ENCODE measurements around the gene ALDOA.

The ALDOA gene

DNA sequence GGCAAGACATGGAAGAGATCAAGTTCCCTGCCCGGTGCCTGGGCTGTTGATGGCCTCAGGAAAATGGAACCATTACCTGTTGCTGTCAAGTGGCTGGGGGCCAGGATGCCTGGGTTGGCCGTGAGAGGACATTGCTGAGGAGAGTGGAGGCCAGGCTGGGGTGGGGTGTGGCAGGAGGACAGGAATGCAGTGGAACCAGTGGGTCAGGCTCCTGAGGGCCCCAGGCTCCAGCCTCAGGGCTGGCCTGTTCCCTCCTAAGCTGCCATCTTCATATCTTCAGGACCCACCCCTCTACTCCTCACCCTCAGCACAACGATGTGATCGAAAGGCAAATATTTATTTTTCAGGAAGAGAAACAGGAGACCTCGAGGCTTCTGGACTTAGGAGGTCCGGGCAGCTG lies 38.9 kb downstream of the ALDOA start:
- TF ChIP-seq, protein P1, sequence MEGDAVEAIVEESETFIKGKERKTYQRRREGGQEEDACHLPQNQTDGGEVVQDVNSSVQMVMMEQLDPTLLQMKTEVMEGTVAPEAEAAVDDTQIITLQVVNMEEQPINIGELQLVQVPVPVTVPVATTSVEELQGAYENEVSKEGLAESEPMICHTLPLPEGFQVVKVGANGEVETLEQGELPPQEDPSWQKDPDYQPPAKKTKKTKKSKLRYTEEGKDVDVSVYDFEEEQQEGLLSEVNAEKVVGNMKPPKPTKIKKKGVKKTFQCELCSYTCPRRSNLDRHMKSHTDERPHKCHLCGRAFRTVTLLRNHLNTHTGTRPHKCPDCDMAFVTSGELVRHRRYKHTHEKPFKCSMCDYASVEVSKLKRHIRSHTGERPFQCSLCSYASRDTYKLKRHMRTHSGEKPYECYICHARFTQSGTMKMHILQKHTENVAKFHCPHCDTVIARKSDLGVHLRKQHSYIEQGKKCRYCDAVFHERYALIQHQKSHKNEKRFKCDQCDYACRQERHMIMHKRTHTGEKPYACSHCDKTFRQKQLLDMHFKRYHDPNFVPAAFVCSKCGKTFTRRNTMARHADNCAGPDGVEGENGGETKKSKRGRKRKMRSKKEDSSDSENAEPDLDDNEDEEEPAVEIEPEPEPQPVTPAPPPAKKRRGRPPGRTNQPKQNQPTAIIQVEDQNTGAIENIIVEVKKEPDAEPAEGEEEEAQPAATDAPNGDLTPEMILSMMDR (IDR thresholded peaks at IDR 0.05; ENCODE audit: low read depth, low read length) = no peak
- H3K4me3 ChIP-seq (ENCODE audit: low read depth, low read length) = no peak overlapping the region

DNA sequence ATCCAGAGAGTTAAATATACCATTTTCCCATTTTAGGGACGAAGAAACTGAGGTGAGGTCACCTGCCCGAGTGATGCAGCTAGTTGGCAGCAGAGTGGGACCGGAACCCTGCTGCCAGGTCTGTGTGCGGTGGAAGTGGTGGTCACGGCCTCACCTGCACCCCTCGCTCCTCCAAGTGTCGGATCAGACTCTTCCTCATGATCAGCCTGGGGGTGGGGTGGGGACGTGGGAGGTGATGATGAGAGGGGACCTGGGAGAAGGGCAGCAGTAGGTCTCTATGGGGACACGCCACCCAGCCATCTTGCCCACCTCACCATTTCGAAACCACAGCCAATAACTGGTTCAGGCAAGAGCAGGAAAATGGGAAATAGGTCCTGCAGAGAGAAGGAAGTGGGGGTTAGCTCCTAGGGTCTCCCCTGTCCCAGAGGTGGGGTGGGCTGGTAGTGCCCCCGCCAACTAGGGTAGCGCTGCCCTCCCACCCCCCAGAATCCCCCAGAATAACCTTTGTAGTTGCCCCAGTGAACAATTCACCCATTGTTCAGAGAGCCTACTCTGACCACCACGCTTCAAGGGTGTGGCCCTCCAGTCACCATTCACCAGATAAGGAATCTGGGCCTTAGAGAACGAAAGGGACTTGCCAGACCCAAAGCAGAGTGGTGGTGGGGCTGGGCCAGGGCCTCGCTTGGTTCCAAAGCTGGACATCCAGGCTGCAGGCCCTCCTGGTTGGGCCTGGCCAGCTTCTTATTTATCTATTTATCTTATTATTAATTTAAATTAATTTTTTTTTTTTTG lies 42.7 kb downstream of the ALDOA start:
- TF ChIP-seq, protein P1 (IDR thresholded peaks at IDR 0.05; ENCODE audit: low read depth, low read length) = no peak
- no peak overlapping the region for H3K4me3 ChIP-seq (ENCODE audit: low read depth, low read length)

DNA sequence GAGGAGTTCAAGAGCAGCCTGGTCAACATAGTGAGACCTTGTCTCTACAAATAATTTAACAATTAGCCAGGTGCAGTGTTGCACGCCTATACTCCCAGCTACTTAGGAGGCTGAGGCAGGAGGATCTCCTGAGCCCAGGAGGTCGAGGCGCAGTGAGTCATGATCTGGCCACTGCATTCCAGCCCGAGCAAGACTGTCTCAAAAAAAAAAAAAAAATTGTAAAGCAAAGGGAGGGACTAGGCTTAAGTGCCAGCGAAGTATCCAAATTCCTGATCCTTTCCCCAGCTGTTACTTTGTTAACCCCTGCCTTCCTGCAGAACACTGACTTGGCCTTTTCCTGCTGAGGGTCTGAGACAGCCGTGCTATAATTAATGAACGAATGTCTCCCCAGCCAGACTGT lies 45.1 kb downstream of the ALDOA start:
- TF ChIP-seq, protein P1 (IDR thresholded peaks at IDR 0.05; ENCODE audit: low read depth, low read length) = no peak
- H3K4me3 ChIP-seq (ENCODE audit: low read depth, low read length) = no peak overlapping the region

GRCh38 chr16:30112197-30113030 lies 46.9 kb downstream of the ALDOA start:
- TF ChIP-seq, protein P1 (IDR thresholded peaks at IDR 0.05; ENCODE audit: low read depth, low read length) = peak; percentile 42
- no peak overlapping the region for H3K4me3 ChIP-seq (ENCODE audit: low read depth, low read length)

DNA sequence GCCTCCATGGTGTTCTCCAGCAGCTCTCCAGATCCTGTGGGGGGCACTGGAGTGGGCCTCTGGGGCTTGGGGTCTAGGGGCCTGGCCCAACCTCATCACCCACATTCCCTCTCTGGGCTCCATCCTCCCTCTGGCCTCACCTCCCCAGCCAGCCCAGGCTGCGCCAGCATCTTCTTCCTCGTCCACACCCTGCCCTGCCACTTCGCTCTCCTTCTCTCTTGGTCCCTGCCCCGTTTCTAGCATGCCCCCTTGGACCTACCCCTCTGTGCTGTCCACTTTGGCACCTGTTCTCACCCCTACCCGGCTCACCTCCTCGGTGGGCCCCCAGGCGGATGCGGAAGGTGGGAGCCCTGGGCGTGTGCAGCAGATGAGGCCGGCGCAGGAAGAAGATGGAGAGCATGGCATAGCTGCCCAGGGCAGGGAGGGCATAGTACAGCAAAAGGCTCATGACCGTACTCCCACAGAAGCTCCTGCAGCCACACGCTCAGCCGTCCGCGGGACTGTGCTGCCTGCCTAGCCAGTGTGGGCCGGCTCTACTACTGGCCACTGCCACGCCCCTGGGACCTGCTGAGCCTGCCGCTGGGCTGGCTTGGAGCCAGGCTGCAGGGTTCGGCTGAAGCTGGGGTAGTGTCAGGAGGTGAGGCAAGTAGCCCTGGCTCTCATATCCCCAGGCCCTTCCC lies 47.6 kb downstream of the ALDOA start, which contains the start of gene GDPD3:
TSS of gene GDPD3 (minus strand) at position 507 of the 680 bp plus-strand sequence. CDS start at position 448, 59 bp downstream.
- TF ChIP-seq, protein P1 (IDR thresholded peaks at IDR 0.05; ENCODE audit: low read depth, low read length) = no peak
- H3K4me3 ChIP-seq (ENCODE audit: low read depth, low read length) = no peak within 1 kb of the TSS

GRCh38 chr16:30113711-30114333 lies 48.3 kb downstream of the ALDOA start:
- H3K4me3 ChIP-seq (ENCODE audit: low read depth, low read length) = no peak overlapping the region
- TF ChIP-seq, protein P1 (IDR thresholded peaks at IDR 0.05; ENCODE audit: low read depth, low read length) = no peak
